ENCODE measurements around the gene METTL16.
A peak's percentile ranks its signal among the peaks of the same experiment; 100 is the strongest.

The METTL16 gene

GRCh38 chr17:2395258-2396181 lies 116.2 kb downstream of the METTL16 start:
- DNase-seq (ENCODE audit: low spot score), result peak; percentile 54

- DNase-seq (ENCODE audit: low spot score), result peak; percentile 62
Observed at GRCh38 chr17:2394775-2395201, 116.9 kb downstream of the METTL16 start.

- no peak for DNase-seq (ENCODE audit: low spot score)
Observed at GRCh38 chr17:2393954-2394749, 117.5 kb downstream of the METTL16 start.

GRCh38 chr17:2393174-2393953 lies 118.3 kb downstream of the METTL16 start:
- DNase-seq (ENCODE audit: low spot score), result peak; percentile 95

GRCh38 chr17:2392252-2393173 lies 119.2 kb downstream of the METTL16 start:
- peak; percentile 99 for DNase-seq (ENCODE audit: low spot score)

GRCh38 chr17:2391597-2392251 lies 120.0 kb downstream of the METTL16 start:
- DNase-seq (ENCODE audit: low spot score), result no peak

GRCh38 chr17:2390199-2390836 lies 121.4 kb downstream of the METTL16 start:
- no peak for DNase-seq (ENCODE audit: low spot score)

- no peak for DNase-seq (ENCODE audit: low spot score)
Observed at GRCh38 chr17:2388683-2389055, 123.0 kb downstream of the METTL16 start.

- no peak for DNase-seq (ENCODE audit: low spot score)
Observed at GRCh38 chr17:2388020-2388682, 123.5 kb downstream of the METTL16 start.

GRCh38 chr17:2387086-2388019 lies 124.3 kb downstream of the METTL16 start:
- no peak for DNase-seq (ENCODE audit: low spot score)

GRCh38 chr17:2386400-2387085 lies 125.1 kb downstream of the METTL16 start:
- DNase-seq (ENCODE audit: low spot score), result no peak

GRCh38 chr17:2385240-2386210 lies 126.2 kb downstream of the METTL16 start:
- peak; percentile 79 for DNase-seq (ENCODE audit: low spot score)

GRCh38 chr17:2384439-2385127 lies 127.1 kb downstream of the METTL16 start:
- DNase-seq (ENCODE audit: low spot score), result peak; percentile 68

GRCh38 chr17:2383628-2384167 lies 128.0 kb downstream of the METTL16 start:
- DNase-seq (ENCODE audit: low spot score), result no peak

GRCh38 chr17:2380950-2381649 lies 130.6 kb downstream of the METTL16 start:
- no peak for DNase-seq (ENCODE audit: low spot score)

Data from ecto neural progenitor cell (in vitro differentiated cells).